ENCODE measurements around the gene TOB1.

The TOB1 gene

DNA sequence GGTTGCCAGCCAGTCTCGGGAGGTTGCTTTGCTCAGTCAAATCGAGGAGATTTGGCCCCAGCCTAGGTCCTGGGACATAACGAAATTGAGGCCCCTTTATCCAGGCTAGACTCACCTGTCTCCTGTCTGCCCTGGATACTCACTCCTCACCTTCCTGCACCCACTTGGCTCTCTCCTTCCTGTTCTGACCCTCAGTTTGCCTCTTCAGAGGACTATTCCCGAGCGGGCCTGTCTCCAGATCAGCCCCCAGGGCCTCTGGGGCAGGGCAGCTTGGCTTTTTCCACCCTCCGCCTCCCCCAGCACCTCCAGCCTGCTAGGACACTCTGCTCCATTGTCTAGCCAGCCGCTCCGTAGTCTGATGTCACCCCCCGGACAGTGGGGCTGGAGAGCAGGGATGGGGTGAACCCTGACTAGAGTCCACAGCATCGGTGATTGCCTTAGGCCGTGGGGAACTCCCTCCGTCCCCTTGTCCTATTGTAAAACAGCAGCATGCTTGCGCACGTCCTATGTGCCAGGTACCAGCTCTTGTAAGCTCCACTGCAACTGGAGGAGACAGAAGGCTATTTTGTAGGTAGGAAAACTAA lies 21.9 kb downstream of the TOB1 start:
- DNase-seq, result no peak

DNA sequence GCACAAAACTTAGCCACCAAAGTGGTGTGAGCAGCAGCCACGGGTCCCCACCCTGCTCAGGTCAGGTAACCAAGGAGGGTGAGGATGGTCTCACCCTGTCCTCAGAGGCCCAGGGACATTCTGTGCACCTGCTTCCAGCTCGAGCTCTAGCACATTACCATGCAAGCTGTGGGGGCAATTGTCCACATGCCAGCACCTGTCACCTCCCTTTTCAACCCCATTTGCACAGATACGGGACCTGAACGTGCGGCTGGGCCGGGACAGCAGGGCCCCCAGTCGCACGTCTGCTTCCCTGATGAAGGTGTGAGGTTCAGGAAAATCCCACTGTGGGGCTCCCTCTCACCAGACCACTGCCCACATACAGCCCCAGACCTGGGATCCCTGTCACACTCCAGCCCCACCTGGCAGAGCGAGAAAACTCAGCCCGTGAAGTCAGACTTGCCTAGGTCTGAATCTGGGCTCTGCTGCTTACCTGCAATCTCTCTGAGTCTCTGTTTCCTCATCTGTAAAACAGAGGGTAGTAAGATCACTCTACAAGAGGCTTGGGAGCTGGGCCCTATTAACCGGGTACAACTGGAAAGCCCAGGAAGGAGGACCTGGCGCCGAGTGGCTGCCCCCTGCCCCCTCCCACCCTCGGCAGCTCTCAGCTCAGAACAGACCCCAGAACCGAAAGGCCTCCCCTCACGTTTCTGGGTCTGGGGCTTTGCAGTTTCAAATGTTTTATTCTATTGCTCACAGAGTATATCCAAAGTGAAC lies 22.8 kb downstream of the TOB1 start:
- DNase-seq, result no peak

DNA sequence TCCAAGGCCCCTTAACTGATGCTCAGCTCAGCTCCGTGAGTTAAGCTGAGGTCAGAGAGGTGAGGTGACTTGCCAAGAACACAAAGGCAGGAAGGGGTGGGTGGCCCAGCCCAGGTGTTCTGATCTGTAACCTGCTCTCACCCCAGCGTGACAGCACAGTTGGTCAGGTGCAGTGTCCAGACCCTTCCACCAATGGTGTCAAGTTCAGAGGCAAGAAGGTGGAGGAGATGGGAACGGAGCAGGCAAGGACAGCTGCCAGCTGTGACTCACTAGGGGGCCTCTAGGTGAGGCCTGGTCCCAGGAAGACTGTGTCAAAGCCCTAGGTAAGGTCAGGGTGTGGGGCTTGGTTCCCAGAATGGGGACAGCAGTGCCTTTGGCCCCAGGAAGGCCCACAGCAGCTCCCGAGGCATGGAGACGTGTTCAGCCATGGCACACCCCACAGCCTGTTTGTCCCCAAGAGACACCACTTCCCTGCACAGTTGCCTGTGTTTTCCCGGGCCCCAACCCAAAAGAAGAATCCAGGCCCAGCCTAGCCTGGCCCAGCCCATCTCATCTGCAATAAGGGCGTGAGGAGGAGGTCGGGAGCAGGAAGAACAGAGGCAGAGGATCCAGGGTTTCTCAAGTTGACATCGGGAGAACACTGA lies 23.5 kb downstream of the TOB1 start:
- DNase-seq, result no peak

DNA sequence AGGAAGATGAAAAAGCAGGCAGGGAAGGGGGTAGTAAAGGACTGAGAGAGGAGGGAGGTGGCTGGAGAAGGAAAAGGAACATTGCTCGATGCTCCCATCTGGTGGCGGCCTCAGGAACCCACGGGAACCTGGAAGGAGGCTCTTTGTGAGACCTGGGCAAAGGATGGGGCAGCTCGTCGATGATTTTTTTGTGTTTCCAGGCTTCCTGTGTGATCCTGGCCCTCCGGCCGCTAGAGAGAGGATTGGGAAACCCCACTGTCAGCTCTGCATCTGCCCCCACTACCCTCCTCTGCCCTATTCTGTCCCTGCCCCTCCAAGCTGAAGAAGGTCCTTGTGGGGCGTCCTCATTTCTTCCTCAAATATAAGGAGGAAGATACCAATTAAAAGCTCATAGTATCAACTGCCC lies 24.2 kb downstream of the TOB1 start:
- peak; percentile 65 to 74 for DNase-seq

DNA sequence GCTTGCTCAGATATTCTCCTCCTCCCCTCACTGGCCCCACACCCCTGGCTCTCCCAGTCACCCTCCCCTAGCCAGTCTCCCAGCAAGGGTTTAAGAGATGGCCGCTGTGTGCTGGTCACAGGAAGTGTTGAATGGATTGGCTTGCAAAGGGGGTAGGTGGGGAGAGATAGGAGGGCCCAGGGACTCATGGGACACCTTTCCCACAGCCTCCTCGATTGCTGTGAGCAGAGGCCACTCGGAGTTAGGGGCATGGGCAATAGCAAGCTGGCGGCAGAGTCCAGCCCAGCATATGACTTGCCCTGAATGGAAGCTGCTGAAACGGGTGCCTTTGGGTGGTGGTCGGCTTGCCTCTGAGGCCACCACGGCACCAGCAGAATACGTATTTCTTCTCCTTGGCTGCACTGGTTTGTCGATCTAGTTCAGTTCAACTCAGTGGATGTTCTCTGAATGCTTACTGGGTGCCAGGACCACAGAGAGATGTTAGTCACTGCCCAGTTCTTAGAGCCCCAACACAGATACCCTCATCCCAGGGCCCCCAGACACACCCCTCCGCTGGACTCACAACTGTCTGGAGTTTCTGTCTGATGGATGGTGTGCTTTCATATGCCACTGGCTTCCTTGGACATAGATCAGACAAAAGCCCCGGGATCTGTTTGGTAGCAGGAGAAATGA lies 24.7 kb downstream of the TOB1 start:
- no peak for DNase-seq

DNA sequence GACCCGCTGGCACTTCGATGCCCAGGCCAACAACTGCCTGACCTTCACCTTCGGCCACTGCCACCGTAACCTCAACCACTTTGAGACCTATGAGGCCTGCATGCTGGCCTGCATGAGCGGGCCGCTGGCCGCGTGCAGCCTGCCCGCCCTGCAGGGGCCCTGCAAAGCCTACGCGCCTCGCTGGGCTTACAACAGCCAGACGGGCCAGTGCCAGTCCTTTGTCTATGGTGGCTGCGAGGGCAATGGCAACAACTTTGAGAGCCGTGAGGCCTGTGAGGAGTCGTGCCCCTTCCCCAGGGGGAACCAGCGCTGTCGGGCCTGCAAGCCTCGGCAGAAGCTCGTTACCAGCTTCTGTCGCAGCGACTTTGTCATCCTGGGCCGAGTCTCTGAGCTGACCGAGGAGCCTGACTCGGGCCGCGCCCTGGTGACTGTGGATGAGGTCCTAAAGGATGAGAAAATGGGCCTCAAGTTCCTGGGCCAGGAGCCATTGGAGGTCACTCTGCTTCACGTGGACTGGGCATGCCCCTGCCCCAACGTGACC lies 25.8 kb downstream of the TOB1 start:
- DNase-seq, result no peak

DNA sequence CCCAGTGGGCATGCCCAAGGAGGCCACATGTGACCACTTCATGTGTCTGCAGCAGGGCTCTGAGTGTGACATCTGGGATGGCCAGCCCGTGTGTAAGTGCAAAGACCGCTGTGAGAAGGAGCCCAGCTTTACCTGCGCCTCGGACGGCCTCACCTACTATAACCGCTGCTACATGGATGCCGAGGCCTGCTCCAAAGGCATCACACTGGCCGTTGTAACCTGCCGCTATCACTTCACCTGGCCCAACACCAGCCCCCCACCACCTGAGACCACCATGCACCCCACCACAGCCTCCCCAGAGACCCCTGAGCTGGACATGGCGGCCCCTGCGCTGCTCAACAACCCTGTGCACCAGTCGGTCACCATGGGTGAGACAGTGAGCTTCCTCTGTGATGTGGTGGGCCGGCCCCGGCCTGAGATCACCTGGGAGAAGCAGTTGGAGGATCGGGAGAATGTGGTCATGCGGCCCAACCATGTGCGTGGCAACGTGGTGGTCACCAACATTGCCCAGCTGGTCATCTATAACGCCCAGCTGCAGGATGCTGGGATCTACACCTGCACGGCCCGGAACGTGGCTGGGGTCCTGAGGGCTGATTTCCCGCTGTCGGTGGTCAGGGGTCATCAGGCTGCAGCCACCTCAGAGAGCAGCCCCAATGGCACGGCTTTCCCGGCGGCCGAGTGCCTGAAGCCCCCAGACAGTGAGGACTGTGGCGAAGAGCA lies 26.4 kb downstream of the TOB1 start:
- no peak for DNase-seq

DNA sequence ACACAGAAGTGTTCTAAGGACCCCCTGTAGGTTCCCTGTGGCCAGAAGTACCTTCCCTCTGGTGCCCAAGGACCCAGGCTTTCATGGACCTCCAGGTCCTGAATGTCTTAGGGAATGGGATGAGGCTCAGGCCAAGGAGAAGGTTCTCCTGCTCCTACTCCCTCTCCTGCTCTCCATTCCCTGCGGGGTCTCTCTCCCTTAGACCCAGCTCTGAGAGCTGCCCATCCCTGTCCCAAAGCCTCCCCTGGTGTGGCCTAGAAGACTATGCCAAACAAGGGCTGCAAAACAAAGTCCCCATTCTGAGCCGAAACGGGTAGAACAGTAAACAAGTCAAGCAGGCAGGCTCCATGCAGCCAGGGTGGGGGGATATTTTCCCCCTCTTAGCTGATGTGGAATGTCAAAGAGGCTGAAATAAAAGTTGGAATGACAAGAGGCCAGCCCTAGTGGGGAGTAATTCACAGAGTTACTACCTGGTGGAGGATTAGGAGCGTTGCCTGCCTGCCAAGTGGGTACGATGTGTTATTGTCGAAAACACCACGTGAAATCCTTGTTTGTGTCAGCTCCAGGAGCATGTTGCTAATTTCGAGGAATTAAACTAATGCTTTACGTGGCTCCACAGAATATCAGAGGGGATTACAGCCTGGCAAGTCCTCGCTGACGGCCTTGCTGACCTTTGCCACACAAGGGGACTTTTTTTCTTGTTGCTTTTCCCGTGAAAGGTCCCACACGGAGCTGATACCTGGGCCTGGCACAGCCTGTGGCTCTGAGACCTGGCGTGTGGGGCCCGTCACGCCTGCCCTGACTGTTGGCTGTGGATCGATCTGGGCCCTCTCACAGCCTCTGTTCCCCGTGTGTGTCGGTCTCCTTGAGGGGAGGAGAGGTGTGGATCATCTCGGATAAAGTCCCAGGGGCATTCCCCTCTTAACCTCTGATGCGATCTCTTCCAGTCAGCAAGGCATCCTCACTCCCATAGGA lies 27.9 kb downstream of the TOB1 start:
- DNase-seq, result no peak

DNA sequence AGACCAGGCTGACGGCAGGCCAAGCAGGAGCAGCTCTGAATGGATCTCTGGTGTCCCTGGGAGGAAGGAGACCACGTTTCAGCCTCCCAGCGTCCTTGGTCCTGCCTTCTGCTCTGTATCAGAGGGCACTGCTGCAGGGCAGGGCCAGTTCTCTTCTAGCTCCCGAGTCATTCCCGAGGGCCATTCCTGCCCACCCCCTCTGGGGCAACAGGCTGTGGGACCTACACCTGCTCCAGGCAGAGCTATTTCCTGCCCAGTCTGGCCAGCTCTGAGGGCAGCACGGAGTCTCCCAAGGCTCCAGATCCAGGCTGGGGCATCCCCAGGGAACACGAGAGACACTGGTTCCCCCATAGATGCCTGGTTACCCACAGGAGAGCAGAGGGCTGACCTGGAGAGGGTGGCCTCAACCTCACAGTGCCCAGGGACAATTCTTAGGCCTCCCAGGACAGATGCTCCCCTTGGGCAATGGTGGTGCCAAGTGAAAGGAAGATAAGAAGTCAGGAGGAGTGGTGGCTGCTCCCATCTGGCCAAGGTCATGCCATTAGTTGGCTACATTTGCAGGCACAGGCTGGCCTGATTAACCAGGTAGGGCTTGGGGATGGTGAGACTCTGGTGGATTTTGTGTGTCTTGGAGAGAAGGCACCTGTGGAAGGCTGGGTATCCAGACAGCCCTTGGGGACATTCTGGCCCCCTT lies 28.7 kb downstream of the TOB1 start:
- DNase-seq, result no peak

DNA sequence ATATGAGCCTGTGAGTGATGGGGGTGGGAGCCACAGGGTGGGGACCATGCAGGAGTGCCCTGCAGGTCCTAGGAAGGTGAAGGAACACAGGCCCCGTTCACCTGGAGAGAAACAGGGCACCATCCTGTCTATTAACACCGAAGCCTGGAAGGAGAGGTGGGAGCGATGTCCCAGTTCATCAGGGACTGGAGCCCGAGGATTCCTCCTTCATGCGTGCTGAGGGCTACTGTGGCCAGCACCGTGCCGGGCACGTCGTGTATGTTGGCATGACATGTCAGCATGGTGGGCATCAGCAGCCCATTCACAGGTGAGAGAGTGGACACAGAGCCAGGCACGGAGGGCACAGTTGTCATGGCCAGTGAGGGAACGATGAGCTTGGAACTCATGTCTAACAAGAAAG lies 29.3 kb downstream of the TOB1 start:
- DNase-seq, result no peak

DNA sequence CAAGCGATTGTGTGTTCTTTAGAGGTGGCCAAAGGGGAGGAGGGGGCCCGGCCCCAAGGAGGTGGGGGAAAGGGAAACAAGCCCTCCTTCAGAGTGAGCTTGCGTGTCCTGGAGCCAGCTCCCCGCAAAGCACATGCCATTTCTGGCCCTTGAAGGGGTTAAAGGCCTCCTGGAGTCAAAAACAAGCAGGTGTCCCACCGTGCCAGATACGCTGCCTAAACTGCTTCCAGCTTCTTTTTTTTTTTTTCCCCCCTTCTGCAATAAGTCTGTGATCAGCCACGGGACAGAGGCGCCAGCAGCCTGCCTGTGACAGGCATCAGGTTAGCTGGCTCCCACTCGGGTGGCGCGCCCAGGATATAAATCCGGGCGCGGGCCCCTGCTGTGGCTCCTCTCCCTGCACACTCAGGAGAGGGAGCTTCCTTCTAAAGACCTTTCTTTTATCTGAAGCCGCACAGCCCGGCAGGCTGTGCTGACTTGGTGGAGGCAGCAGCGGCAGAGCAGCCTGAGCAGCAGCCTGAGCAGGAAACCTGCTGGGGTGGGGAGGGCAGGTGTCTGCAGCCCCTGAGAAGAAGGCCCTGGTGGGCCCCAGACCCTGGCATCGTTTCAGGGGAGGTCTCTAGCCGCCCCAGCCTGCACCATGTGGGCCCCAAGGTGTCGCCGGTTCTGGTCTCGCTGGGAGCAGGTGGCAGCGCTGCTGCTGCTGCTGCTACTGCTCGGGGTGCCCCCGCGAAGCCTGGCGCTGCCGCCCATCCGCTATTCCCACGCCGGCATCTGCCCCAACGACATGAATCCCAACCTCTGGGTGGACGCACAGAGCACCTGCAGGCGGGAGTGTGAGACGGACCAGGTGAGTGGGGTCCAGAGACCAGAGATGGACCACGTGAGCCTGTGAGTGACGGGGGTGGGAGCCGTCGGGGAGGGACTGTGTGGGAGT lies 30.6 kb downstream of the TOB1 start, which contains the start of gene WFIKKN2:
Gene WFIKKN2, plus strand, starts transcription at position 286 of the 934 bp plus-strand sequence. Its CDS starts 352 bp downstream, at position 638.
- DNase-seq, result no peak

DNA sequence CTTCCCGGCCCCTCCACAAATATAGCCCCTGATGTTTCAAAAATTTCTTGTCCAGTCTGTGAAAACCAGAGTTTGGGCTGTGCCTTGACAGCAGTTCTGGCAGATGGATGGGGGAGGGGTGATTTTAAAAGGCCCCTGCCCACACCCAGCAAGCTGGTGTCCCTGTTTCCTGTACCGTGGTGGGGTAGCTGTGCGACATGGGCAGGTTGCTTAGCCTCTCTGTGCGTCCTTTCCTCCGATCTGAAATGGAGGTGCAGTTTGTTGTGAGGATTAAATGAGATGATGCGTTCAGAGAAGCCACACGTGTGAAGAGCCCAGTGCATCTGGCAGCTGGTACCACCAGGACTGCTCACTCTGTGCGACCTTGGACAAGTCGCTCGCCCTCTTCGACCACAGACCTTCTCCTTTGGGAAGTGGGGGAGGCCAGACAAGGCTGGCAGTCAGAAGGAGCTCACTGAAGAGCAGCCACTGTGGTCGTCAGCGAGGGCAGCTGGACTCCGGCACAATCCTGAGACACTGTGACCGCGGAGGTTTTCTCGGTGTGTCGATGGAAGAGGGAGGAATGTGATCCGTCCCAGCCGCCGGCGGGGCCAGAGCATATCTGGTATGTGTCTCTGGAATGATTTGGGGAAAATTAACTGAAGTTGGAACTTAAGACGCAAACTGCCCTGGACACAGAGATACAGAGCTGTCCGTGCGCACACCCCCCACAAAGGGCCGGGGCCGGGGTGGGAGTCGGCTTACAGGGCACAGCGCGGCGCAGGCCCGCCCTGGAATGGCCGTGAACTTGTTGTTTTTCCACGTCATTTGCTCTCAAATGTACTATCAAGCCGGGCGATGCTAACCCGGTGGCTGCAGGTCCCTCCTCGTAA lies 31.5 kb downstream of the TOB1 start:
- no peak for DNase-seq

DNA sequence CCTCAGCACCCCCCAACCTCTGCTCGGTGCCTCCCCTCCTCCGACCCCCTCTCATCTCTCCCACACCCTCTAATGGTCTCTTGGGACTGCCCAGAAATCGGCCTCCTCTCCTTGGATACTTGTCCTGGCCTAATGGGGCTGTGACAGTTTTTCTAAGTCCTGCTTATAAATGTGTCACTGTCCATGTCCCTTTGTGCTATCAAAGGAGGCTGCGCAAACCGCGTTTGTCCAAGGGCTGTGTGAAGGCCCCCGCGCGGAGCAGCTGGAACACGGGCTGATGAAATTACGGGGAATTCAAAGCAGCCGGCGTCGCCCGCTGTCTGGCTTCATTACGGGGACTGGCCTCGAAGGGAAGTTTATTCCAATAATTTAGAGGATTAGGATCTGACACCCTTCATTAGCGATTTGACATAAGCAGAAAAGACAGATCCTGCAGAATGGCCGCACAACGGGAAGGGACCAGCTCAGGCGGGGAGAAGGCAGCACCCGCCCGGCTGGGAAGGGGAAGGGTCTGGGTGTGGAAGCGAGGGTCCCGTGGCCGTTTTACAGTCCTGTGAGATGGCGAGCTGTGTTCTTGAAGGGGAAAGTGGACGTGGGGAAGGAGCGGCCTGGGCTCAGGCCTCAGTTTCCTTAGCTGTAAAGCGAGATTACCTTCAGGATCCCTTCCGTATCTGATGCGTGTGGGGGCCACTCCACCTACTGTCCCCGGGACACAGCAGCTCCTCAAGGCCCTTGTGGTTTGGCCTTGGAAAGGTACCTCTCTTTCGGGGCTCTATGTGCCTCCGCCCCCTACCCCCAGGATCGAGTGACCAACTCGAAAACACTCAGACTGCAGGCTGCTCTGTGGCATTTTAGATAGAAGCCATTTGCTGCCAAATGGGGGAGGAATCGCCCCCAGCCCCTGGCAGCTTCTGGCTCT lies 32.4 kb downstream of the TOB1 start:
- no peak for DNase-seq

DNA sequence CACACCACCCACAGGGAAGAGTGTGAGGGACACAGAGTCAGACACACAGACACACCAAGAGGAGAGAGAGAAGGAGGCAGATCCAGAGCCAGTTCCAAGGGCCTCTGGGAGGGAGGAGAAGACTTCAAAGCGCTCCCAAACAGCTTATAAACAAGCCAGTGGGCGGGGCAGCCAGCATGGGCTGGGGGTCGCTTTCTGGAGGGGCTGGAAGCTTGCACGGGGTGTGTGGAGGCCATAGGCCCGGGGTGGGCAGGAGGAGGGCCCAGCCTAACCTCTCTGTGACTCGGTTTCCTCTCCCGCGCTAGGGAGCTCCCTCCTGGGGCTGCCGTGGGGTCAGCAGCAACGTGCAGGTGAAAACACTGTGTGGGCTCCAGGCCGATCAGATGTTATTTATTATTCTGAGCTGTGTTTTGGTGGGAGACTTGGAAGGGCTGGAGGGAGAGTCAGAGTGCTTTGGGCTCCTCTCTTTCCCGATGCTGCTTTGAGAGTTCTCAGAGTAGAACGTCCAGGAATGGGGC lies 33.2 kb downstream of the TOB1 start:
- DNase-seq, result no peak

DNA sequence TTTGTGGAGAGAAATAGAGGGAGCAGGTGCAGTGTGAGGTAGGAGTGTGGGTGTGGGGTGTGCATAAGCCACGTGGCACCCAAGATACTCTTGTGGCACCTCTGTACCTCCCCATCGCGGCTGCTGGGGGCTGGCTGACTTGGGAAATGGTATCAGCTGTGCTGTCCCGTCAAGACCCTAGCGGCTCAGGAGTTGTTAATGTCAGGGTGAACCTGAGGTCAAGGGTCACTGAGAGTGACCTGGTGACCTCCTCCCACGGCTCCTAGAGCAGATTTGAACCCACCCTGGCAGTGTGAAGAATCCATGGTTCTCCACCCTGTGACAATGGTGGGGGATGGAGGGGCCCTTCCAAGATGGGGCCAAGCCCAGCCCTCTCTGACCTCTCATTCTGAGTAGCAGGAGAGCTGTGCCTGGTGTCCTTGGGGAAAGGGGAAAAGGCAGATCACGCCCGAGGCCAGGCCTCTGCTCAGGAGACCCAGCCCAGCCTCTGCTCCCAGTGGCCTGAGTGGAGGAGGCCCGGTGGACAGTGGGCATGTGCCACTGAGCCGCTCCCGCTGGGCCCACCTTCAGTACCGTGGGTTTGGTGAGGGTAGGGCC lies 33.8 kb downstream of the TOB1 start:
- DNase-seq, result no peak

DNA sequence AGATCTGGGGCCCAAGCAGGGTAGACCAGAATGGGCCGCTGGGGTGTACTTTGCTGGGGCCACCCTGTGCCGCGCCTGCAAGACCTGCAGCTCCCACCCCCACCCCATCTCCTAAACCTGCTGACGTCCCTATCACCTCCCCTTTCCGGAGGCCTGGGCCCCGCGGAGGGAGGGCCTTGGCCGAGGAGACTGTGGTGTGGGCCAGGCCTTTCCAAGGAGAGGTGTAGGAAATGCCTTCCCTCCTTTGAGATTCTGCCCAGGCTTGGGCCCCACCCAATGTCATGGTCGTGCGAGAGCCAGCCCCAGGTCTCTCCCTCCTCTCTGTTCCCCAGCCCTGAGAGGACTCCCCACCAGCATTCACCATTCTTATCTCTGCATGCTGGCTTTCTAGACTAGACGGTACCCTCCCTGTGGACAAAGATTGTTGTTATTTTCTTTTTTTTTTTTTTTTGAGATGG lies 34.7 kb downstream of the TOB1 start:
- DNase-seq, result no peak

DNA sequence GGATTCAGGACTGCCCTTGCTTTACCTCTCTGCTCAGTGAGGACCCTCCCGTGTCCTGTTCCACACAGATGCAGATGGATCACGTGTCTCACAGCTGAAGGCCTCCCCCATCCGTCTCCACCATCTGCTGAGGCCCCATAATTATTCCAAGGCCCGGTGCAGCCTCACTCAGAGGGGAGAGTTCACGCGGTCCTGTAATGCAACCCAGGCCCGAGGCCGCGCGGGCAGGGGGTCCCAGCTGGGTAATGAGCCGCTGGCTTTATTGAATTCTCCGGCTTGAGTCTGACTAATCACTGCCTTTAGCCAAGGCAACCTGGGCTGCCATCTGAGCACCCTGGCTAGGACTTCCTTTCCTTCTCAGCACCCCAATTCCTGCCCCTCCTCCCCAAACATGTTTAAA lies 35.2 kb downstream of the TOB1 start:
- DNase-seq, result no peak

Data from activated CD4-positive, alpha-beta T cell treated with anti-CD3 and anti-CD28 coated beads, Interleukin-2, amount 50 U/mL, for 48 hours (primary cell).